Chondrocyte (in vitro differentiated cells): Measurements from ENCODE around the gene WDR20. TPM values are rescaled to one million over a fixed set of nuclear protein-coding genes. Genes with fewer than 3 reads are reported as not detected.
A peak's percentile ranks its signal among the peaks of the same experiment; 100 is the strongest.

Source experiments
- DNase-seq: peaks from one replicate; pipeline ENCODE4 v3.0.0; 2021; ENCODE audit warnings: mixed read lengths, low spot score
- H3K27ac Mint-ChIP-seq: one replicate; pipeline ENCODE4 v1.8.0; 2021; ENCODE audit warnings: mild to moderate bottlenecking, moderate library complexity, mixed read lengths; ENCODE audit not compliant: unreplicated experiment
- H3K27me3 Mint-ChIP-seq: 2 replicates; pipeline ENCODE4 v1.8.0; 2021; ENCODE audit warnings: low read depth, mixed read lengths
- H3K36me3 Mint-ChIP-seq: 2 replicates; pipeline ENCODE4 v1.8.0; 2021; ENCODE audit warnings: low read depth, mixed read lengths
- H3K4me1 Mint-ChIP-seq: 2 replicates; pipeline ENCODE4 v1.8.0; 2021; ENCODE audit warnings: low read depth, mild to moderate bottlenecking, mixed read lengths
- H3K4me3 Mint-ChIP-seq: one replicate; pipeline ENCODE4 v1.8.0; 2021; ENCODE audit warnings: mild to moderate bottlenecking, moderate library complexity, mixed read lengths; ENCODE audit not compliant: unreplicated experiment
- H3K9me3 Mint-ChIP-seq: 2 replicates; pipeline ENCODE4 v1.8.0; 2021; ENCODE audit warnings: low read depth, mixed read lengths
- total RNA-seq: library from RNA; stranded (reverse); gene quantifications from 3 replicates; pipeline ENCODE4 v1.2.1, GENCODE V29; 2021
- TF ChIP-seq, protein P1 (sequence below): fragments of 200-600 bp; sonication (generic); IDR thresholded peaks from 2 replicates; pipeline ENCODE4 v1.5.0; 2021; ENCODE audit warnings: antibody characterized with exemption, mild to moderate bottlenecking, moderate library complexity

The WDR20 gene
- total RNA-seq, 1 donor from 2014 or later: 23.0 TPM

DNA sequence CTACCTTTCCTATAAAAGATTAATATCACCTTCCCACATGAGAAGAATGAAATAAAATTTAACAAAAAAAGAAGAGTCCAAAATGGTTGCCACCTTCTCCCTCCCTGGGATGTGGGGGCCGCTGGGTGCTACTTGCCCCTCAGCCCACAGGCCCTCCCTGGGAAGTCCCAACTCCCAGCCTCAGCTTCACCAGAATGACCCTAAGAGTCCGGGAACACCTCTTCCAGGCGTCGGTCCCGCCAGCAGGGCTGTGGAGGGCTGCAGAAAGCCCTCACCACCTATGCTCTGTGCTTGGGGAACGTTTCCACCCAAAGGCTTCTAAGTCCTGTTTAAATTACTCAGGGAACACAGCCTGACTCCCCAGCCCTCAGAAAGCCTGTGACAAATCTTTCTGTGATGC, 93.4 kb downstream of the WDR20 start:
- Mint-ChIP-seq H3K27me3 (no peaks in the 10 kb centered on the region), H3K4me3 (no peak overlapping the region), H3K9me3 (no peaks in the 10 kb centered on the region), H3K27ac (no peak overlapping the region), H3K36me3 (peaks cover 6% of the 10 kb centered on the region), H3K4me1 (no peaks in the 10 kb centered on the region)
- DNase-seq: peak; percentile 71
- TF ChIP-seq, protein P1, sequence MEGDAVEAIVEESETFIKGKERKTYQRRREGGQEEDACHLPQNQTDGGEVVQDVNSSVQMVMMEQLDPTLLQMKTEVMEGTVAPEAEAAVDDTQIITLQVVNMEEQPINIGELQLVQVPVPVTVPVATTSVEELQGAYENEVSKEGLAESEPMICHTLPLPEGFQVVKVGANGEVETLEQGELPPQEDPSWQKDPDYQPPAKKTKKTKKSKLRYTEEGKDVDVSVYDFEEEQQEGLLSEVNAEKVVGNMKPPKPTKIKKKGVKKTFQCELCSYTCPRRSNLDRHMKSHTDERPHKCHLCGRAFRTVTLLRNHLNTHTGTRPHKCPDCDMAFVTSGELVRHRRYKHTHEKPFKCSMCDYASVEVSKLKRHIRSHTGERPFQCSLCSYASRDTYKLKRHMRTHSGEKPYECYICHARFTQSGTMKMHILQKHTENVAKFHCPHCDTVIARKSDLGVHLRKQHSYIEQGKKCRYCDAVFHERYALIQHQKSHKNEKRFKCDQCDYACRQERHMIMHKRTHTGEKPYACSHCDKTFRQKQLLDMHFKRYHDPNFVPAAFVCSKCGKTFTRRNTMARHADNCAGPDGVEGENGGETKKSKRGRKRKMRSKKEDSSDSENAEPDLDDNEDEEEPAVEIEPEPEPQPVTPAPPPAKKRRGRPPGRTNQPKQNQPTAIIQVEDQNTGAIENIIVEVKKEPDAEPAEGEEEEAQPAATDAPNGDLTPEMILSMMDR: no peak

DNA sequence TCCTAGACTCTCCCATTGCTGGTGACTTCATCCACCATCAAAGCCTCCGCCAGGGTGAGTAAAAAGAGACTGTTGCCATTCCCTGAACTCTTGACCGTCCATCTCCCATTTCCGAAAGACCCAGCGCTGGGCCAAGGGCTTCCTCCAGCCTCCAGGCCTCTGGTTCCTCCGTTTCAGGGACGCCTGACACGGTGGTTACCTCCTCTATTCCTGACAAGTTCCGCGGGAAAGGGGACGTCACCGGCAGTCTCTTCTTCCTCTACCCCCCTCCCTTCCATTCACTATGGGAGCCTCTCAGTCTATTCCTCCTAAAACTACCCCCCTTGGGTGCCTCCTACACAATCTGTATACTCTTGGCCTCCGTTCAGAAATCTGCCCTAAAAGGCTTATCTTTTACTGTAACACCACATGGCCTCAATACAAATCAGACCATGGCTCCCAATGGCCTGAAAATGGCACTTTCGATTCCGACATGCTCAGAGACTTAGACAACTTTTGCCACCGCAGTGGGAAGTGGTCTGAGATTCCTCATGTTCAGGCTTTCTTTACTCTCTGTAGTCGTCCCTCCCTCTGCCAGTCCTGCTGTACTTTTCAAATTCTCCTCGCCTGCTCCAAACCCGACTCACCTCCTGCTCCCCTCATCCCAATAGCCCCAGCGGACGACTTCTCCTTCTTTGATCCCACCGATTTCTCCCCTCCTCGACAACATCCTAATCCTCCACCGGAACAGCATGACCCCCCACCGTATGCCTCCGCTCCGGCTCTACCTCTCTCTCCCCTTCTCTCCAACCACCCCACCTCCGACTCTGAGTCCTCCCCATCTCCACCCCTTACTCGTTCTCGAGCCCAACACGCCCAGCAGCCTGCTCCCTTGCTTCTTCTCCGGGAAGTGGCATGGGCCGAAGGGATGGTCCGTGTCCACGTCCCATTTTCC, 94.9 kb downstream of the WDR20 start:
- Mint-ChIP-seq H3K27ac (no peak overlapping the region), H3K4me1 (no peaks in the 10 kb centered on the region), H3K4me3 (no peak overlapping the region), H3K36me3 (peaks cover 6% of the 10 kb centered on the region), H3K9me3 (no peaks in the 10 kb centered on the region), H3K27me3 (no peaks in the 10 kb centered on the region)
- TF ChIP-seq, protein P1: no peak
- peak; percentile 32 for DNase-seq

DNA sequence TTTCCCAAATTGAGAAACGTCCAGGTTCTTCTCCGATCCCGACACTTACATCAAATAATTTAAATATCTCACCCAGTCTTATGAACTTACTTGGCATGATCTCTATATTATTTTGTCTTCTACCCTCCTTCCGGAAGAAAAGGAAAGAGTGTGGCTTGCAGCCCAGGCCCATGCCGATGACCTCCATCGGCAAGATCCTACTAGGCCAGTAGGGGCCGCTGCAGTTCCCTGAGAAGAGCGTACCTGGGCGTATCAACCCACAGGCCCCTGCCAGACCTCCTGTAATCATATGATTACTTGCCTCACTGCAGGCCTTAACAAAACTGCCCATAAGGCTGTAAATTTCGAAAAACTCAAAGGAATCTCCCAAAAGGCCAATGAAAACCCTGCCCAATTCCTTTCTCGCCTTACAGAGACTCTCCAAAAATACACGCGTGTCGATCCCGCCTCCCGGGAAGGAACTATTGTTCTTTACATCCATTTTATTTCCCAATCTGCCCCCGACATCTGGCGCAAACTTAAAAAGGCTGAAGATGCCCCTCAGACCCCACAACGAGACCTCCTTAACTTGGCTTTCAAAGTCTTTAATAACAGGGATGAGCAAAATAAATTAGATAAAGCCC, 95.7 kb downstream of the WDR20 start:
- no peaks in the 10 kb centered on the region for H3K9me3 Mint-ChIP-seq

GRCh38 chr14:102236026-102236425, 96.3 kb downstream of the WDR20 start:
- H3K4me1 Mint-ChIP-seq: no peaks in the 10 kb centered on the region
- TF ChIP-seq, protein P1: no peak
- peak; percentile 49 for DNase-seq
- peaks cover 2% of the 10 kb centered on the region for H3K36me3 Mint-ChIP-seq
- H3K27me3 Mint-ChIP-seq: no peaks in the 10 kb centered on the region
- H3K9me3 Mint-ChIP-seq: no peaks in the 10 kb centered on the region
- H3K4me3 Mint-ChIP-seq: no peak overlapping the region
- no peak overlapping the region for H3K27ac Mint-ChIP-seq

More for the DNA sequence above, 95.7 kb downstream of the WDR20 start:
- Mint-ChIP-seq H3K4me1 (no peaks in the 10 kb centered on the region), H3K4me3 (no peak overlapping the region), H3K27me3 (no peaks in the 10 kb centered on the region), H3K36me3 (peaks cover 5% of the 10 kb centered on the region), H3K27ac (no peak overlapping the region)
- DNase-seq: peak; percentile 60
- TF ChIP-seq, protein P1: peak; percentile 91

GRCh38 chr14:102238131-102238530, 98.4 kb downstream of the WDR20 start:
- H3K9me3 Mint-ChIP-seq: no peaks in the 10 kb centered on the region
- H3K36me3 Mint-ChIP-seq: no peaks in the 10 kb centered on the region
- H3K4me3 Mint-ChIP-seq: no peak overlapping the region
- H3K4me1 Mint-ChIP-seq: no peaks in the 10 kb centered on the region
- TF ChIP-seq, protein P1: no peak
- no peak for DNase-seq
- no peak overlapping the region for H3K27ac Mint-ChIP-seq
- no peaks in the 10 kb centered on the region for H3K27me3 Mint-ChIP-seq
